PFSK-1 (cell line): ENCODE data around the gene UBE2O.

ENCODE experiments used
- POLR2AphosphoS5 ChIP-seq: IDR thresholded peaks from 2 replicates; pipeline ENCODE4 v1.6.1; 2012; ENCODE audit warnings: low read depth, mild to moderate bottlenecking, control low read depth, low read length, moderate library complexity
- TF ChIP-seq, protein P1 (sequence below), 2 experiments: IDR thresholded peaks; 2 replicates each; pipeline versions ENCODE4 v1.6.1 to v1.8.0; 2011 to 2012; ENCODE audit warnings: low read depth in 2 of 2, low read length in 2 of 2, control low read depth in 1 of 2, inconsistent platforms in 1 of 2, mild to moderate bottlenecking in 1 of 2, moderate library complexity in 1 of 2; ENCODE audit not compliant: insufficient read depth in 1 of 2

DNA sequence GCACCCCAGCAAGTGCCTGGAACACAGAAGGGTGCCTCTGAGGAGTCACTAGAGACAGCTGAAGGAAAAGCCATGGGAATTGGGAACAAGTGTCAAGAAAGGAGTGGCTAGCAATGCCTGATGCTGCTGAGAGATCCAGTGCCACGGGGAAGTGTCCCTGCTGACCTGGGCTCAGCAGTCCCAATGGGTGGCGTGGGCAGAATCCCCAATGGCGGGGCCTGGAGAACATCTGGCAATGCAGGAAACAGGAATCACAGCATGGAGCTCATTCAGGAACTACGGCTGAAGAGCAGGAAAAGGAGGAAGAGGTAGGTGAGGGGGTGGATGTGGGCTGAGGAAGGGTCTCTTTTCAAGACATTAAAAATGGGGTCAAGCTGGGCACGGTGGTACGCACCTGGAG is 30.1 kb downstream of the UBE2O start:
- no peak for TF ChIP-seq POLR2AphosphoS5
- TF ChIP-seq, protein P1, sequence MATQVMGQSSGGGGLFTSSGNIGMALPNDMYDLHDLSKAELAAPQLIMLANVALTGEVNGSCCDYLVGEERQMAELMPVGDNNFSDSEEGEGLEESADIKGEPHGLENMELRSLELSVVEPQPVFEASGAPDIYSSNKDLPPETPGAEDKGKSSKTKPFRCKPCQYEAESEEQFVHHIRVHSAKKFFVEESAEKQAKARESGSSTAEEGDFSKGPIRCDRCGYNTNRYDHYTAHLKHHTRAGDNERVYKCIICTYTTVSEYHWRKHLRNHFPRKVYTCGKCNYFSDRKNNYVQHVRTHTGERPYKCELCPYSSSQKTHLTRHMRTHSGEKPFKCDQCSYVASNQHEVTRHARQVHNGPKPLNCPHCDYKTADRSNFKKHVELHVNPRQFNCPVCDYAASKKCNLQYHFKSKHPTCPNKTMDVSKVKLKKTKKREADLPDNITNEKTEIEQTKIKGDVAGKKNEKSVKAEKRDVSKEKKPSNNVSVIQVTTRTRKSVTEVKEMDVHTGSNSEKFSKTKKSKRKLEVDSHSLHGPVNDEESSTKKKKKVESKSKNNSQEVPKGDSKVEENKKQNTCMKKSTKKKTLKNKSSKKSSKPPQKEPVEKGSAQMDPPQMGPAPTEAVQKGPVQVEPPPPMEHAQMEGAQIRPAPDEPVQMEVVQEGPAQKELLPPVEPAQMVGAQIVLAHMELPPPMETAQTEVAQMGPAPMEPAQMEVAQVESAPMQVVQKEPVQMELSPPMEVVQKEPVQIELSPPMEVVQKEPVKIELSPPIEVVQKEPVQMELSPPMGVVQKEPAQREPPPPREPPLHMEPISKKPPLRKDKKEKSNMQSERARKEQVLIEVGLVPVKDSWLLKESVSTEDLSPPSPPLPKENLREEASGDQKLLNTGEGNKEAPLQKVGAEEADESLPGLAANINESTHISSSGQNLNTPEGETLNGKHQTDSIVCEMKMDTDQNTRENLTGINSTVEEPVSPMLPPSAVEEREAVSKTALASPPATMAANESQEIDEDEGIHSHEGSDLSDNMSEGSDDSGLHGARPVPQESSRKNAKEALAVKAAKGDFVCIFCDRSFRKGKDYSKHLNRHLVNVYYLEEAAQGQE (IDR thresholded peaks at IDR 0.05; ENCODE audit: insufficient read depth in 1 of 2, low read depth in 2 of 2, low read length in 2 of 2): no peak
